Measurements from ENCODE around the gene ATG4B.

Gene ATG4B

DNA sequence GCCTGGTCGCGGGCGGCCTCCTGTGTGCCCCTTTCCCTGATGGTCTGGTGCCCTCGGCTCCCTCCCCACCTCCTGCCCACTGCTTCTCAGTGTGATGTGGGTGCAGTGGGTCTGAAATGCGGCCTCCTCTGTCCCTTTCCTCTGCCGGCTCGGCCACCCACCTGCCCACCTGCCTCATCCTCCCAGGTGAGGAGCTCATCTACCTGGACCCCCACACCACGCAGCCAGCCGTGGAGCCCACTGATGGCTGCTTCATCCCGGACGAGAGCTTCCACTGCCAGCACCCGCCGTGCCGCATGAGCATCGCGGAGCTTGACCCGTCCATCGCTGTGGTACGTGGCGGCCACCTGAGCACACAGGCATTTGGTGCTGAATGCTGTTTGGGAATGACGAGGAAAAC is 30.9 kb downstream of the ATG4B start:
- DNase-seq: no peak

DNA sequence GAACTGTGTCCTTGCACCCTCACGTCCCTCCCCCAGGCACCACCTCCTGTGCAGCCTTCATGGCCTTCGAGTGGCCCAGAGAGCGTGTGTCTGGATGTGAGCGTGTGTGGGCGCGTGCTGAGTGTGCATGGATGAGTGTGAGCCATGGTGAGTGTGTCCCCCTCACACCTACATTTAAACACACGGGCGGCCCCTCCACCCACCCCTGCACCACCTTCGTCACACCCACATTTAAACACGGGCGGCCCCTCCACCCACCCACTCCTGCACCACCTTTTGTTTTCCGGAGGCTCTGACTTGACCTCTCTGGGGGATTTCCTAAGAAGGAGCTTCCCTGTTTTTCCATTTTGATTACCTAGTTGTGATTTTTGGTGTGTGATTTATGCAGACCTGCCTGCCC is 31.3 kb downstream of the ATG4B start:
- DNase-seq: no peak

DNA sequence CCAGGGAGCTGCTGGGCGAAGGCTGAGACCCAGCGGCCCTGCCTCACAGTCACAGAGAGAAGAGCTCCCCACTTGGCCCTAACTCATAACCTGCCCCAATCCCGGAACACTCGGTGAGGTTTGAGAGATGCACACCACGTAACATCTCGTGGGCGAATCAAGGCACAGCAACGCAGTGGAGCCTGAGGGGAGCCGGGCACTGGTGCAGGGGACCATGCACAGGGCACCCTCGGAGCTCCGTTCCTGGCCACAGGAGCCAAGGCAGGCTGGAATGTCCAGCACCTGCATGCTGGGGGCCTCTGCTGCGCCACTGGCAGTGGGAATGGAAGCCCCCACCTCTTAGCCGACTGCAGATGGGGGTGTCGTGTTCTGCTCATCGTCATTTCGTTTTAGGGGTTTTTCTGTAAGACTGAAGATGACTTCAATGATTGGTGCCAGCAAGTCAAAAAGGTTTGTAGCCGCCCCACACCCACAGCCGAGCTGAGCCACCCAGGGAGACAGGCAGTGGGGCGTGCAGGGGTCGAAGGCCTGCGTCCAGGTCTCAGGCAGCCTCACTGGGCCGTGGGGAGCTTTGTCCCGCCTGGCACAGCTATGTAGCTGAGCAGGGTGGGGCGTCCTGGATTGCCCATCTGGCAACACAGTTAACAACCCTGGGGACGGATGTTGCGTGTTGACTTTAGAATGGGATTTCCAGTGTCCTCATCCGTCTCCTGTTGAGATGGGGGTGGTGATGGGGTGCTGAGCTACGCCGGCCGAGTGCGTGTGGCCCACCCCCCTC is 33.0 kb downstream of the ATG4B start:
- DNase-seq: no peak

DNA sequence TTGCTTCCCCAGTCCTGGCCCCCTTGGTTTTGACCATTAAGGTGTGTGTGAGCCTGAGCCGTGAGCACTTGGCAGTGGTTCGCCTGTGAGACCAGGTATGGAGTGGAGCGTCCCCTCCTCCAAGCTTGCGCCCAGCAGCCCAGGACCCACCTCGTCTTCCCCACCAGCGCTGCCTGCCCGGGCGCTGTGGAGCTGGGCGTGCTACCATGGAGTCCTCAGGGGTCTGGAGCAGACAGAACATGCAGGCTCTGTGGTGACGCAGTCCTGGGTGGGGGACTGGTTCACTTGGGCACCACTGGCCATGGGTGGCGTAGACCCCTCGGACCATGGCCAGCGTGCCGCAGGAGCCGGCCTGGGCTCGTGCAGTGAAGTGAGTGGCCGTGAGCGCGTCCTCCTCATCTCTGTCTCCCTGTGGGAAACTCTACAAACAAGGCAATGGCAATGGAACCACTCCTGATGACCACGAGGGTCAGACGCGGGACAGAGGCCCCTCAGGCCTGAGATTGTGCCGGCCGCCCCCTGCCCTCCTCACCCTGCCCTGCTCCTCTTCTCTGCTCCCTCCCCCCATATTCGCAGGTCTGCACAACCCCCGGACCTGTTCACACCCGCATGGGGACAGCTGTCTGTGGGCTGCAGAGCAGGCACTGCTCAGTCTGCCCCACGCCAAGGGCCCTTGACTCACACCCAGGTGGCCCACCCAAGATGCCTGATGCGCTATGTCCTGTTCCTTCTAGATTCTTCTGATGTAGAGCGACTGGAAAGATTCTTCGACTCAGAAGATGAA is 34.2 kb downstream of the ATG4B start:
- no peak for DNase-seq

DNA sequence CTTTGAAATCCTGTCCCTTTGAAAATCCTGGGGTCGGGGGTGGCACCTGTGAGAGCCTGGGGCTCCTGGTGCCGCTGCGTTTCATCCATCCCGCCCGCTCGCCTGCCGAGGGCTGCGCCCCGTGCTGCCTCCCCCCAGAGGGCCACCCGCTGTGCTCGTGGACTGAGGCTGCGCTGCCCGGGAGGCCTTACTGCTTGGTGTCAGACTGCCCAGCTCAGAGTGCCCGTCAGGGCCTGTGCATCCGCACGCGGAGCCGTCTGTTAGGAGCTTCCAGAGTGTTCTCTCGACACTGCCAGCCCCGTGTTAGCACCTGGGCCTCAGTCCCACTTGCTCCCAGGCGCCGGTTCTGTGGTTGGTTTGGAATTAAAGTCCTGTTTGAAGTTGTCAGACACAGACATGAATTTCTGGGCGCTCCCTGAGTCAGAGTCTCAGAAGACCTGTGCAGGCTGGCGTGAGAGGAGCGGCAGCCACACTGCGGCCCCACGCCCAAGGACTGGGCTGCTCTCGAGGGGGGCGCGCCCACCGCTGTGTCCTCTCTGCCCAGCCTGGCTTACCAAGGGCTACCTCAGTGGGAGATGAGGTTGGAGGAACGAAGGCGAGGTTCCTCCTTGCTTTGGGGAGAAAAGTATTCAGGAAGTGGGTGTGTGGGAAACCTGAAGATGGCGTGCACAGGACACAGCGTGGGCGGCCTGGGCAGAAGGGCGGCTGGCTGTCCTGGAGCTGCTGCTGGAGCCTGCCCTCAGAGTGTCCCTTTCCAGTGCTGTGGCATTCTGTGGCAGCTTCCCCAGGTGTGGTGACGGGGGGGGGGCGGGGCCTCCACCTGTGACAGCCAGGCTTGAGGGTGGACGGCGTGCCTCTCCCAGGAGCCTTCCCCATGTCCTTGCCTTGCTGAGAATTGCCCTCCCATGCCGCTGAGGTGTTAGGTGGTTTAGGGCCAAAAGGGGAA is 35.0 kb downstream of the ATG4B start:
- no peak for DNase-seq

DNA sequence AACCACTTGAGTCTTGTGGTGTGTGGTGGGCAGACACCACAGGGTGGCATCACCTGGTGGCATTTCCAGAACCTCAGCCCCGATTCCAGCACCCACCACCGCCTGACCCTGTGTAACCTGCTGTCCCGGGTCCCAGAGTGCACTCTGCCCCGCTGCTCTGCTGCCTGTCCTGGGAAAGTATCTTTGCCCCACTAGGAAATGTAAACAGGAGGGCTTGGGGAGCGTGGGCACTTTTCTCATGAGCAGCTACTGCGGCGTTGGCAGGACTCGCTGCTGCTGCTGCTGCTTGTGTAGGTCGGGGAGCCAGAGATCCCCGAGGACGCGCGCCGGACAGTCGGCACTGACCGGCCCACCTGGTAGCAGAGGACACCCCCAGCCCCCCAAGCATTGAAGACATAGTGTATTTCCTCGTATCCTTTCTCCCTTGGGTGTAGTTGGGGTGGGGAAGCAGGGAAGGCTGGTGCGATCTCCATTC is 35.7 kb downstream of the ATG4B start:
- DNase-seq: no peak

DNA sequence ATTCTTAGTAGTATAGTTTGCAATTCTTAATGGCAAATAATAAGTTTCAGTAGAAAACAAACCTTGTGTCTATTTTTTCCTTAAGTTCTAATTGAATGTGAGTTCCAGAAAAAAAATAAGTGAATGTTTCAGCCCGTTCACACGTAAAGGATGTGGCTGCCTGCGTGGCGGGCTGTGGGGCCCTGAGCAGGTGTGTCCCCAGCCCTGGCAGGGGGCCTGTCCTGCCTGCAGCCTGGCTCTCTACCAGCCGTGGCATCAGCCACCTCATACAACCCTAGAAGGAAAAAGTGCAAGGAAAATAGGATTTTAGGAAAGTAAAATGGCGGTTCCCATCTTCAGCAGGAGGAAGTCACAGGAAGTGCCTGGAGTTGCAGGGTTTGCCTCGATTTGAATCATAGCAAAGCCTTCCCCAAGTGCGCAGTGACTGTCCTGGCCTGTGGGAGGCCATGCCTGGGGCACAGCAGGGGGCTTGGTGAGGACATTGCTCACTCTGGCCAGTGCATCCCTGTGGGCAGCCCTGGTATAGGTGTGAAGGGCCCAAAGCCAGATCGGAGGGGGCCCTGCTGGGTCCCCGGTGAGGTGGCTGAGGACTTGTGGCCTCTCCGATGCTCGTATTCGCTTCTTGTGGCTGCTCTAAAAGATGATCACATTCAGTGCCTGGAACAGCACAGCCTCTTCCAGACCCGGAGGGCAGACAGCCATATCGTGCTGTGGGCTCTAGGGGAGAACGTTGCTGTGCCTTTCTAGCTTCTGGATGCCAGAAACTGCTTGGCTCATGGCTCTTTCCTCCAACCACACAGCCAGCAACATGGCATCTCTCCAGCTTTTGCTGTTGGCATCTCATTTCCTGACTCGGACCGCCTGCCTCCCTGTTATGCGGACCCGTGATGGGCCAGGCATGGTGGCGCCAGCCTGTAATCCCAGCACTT is 36.6 kb downstream of the ATG4B start:
- DNase-seq: no peak

DNA sequence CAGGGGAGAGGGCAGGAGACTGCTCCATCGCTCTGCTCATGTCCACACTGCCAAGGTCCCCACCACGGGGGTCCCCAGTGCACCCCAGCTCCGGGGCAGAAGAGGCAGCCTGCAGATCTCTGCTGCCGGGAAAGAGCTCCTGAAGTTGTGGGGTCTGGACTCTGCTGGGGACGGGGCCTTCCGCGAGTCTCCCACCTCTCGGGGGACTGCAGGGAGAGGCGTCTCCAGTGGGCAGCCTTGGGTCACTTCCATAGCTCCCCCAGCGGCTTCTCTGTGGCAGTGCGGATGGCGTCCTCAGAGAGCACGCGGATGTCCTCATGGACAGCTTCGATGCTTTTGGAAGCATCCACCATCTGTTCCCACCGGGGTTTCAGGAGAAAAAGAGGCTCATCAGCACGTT is 38.4 kb downstream of the ATG4B start:
- no peak for DNase-seq

DNA sequence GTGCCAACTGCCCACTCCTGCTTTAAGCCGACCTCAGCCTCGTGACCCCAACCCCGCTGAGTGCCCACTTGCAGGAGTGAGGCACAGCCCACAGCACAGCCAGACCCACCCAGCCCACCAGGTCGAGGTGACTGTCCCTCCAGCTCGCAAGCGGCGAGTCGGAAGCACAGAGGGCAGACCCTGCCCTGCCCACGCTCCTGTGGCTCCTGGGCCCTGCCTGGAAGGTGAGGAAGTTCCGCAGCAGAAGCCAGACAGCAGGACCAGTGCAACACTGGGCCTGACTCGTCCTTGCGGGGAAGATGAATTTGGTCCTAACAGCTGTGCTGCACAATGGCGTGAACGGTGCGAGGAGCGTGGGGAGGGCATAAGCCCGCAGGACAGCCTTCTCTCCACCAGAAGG is 39.2 kb downstream of the ATG4B start:
- no peak for DNase-seq

DNA sequence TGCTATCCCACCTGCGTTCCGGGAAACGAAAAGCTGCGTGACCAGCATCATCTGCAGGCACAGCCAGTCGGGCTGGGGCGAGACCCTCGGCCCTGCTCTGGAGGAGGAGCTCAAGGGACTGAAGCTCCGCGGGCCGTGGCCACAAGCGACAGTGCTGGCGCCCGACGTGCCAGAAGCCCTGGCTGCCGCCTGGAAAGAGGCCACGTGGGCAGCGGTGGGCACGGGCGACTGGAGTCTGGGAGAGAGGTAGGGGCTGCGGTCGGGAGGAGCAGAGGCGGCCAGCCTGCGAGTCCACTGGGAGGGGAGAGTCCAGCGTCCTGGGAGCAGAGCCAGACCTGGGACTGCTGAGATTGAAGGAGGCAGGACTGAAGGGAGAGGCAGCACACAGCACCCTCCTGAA is 39.9 kb downstream of the ATG4B start:
- DNase-seq: no peak

DNA sequence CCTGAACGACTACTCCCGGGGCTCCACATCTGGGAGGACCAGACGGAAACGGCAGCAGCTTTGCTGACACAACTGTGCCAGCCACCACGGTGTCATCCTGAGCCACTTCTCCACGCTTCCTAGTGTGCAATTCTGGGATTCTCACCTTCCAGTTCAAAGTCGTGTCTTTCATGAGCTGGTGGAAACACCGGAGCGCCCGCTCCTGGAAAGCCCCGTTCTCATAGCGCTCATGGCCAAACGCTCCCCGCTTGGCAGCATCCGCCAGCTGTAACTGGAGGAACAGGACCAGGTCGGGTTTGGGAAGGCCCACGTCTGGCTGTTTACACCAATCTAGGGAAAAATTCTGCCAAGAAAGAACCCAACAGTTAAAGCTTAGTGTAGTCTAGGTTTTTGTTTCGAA is 40.8 kb downstream of the ATG4B start:
- DNase-seq: no peak

DNA sequence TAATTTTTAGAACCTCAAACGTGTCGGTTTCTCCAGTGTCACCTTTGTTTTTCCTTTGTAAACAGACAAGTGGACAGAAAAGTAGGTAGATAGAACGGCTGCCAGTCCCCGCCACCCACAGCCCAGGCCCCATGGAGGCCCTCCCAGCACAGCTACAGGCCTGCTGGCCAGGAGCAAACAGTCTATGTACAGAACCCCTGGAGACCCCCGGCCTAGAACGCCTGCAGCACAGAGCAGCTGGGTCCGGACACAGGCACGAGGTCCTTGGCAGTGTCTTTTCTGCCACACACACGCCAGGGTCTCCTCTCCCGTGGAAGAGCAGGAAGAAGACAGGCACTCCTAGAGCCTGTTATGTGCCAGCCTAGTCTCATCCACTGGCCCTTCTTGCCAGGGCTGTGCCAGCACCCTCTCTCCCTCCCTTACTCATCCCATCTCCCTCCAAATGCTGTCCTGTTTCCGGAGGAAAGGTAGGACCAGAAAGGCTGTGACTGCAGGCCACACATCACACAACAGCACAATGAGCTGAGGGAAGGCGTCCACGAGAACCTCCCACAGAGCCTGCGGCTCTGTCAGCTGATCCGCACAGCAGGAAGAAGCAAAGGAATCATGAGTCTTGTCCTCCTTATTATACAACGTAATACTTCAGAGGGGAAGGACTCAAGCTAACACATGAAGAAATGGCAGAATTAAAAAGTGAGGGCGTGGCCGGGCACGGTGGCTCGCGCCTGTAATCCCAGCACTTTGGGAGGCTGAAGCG is 41.5 kb downstream of the ATG4B start:
- no peak for DNase-seq

DNA sequence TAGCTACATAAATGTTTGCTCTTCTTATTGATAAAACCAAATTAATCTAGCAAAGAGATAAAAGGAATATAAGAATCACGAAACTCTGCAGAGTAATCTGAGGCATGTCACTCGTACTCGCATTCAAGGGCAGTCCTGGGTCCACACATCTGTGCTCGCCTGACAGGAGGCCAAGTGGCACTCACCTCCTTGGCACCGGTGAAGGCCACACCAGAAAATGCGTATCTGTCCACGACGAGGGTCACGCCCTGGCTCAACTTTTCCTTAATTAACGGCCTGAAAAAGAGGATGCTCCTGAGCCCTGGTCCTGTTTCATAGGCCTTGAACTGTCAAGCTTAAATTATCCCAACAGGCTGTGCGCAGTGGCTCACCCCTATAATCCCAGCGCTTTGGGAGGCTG is 42.6 kb downstream of the ATG4B start:
- no peak for DNase-seq

DNA sequence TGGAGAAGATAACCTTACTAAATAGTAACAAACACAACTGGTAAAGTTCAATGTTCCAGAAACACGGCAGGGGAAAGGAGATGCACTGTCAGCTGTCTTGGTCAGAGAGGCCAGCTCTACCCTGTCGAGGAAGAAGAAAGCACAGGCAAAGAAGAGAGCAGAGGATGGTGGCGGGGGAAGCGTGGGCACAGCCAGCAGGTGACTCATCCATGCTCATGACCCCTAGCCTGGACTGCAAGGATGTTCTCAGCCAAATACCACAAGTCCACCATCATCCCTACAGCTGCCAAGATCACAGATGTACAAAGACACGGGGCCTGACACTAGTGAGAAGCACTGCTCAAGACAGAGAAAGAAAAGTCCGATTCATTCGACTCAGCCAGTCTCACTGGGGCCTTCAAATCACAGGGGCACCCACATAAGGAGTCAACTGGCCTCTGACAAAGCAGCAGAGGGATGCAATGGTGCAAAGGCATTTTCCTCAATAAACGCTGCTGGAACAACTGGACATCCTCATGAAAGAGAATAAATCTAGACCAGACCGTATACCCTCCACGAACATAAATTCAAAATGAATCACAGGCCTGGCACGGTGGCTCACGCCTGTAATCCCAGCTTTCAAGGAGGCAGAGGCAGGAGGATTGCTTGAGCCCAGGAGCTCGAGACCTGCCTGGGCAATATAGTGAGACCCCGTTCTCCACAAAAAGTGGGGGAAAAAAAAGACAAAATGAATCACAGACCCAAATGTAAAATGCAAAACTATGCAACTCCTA is 43.5 kb downstream of the ATG4B start:
- no peak for DNase-seq

DNA sequence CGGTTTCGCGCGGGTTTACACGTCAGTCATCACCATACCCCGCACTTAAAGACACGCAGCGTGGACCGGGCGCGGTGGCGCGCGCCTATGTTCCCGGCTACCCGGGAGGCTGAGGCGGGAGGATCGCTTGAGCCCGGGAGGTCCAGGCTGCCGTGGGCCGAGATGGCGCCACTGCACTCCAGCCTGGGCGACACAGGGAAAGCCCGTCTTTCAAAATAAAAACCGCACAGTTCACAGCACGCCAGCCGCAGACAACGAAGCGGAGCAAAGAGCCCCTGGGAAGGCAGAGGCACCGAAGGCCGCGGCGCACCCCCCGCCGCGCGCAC is 48.8 kb downstream of the ATG4B start:
- DNase-seq: peak in 1 of 2 experiments; percentile 26

DNA sequence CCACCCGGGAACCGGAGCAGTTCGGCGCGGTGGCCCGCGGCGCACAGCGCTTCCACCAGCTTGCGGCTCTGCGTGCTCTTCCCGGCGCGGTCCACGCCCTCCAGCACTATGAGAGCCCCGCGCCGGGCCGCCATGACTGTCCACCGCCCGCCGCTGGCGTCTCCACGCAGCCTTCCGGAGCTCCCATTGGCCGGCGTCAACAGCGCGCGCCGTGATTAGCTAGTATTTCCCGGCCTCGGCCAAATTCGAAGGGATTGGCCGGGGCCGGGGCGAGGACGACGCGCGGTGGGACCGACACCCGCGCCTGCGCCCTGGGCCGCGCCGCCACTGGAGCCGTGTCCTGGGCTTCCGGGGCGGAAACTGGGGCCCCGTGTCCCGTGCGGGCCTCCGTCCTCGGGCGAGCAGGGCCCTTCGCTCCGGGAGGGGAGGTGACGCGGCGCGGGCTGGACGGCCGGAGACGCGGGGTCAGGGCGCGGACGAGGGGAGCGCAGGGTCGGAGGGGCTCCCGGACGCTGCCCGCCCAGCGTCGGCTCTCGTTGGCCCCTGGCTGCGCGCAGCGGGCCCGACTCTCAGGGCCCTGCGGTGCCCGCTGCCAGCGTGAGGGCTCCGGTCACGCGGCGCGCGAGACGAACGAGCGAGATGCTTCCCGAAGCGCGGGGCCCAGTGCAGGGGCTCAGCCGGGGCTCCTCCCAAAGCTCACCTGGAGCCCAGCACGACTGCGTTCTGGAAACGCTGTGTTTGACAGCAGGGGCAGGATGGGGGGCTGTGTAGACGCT is 49.3 kb downstream of the ATG4B start, which contains the start of gene DTYMK:
DTYMK (minus strand) TSS at position 166 of the 776 bp plus-strand sequence; CDS start at position 134, 32 bp downstream.
- DNase-seq: peak; percentile 93 to 95

DNA sequence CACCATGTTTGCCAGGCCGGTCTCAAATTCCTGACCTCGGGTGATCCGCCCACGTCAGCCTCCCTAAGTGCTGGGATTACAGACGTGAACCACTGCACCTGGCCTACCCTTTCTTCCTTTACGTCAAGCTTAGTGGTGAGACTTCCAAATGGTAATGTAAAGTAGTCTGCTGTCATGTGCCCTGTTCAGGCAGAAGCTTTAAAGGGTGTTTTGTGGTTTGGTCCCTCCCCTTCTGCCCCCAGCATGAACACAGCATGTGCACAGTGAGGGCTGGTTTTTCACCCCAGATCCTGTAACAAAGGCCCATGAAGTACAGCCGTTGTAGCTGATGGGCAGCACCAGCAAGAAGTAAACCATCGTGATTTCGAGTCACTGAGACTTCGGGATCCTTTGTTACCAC is 51.8 kb downstream of the ATG4B start:
- DNase-seq: no peak

DNA sequence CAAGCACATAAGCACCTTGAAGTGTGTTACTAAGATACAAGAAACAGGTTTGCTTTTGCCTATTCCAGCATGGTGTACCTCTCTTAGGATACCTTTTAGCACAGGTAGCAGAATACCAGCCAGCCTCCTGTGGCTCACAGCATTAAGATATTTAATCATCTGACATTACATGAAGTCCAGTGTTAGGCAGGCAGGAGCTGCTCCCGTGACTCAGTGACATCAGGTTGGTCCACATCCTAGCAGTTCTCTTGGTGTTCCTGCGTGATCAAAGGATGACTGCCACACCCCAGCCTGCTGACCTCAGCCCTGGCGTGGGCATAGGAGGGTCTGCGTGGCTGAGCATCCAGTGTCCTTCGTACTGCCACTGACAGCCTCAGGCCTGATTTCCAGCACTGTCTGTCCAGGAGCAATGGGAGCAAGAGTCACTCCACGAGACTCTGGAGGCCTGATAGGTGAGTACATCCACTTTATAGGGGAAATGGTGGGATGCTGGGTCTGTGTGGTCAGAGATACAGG is 52.8 kb downstream of the ATG4B start:
- no peak for DNase-seq

DNA sequence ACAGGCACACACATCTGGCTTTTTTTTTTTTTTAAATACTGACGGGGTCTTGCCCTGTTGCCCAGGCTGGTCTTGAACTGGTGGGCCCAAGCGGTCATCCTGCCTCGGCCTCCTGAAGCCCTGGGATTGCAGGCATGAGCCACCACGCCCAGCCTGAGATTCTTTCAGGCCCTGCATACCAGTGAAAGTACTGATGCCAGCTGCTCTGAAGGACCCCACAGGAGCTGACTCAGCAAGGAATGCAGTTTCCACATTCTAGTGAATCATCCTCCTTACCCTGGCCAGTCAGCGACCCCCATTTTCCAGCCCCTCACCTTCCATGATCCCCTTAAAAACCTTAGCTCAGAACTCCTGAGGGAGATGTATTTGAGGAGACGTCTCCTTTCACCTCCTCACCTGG is 55.0 kb downstream of the ATG4B start:
- no peak for DNase-seq

All from activated CD4-positive, alpha-beta T cell treated with anti-CD3 and anti-CD28 coated beads, Interleukin-2, amount 50 U/mL, for 48 hours (primary cell).